ENCODE measurements around the gene SORL1.
A peak's percentile ranks its signal among the peaks of the same experiment; 100 is the strongest.

Gene SORL1

GRCh38 chr11:121654259-121654842, 202.2 kb downstream of the SORL1 start:
- no peak for DNase-seq (ENCODE audit: low read depth in 1 of 2, low spot score in 1 of 2)

GRCh38 chr11:121654843-121655536, 202.9 kb downstream of the SORL1 start:
- DNase-seq (ENCODE audit: low read depth in 1 of 2, low spot score in 1 of 2), result no peak

GRCh38 chr11:121655537-121656327, 203.6 kb downstream of the SORL1 start:
- peak; percentile 12 to 59 for DNase-seq (ENCODE audit: low read depth in 1 of 2, low spot score in 1 of 2)

GRCh38 chr11:121656328-121657090, 204.4 kb downstream of the SORL1 start:
- no peak for DNase-seq (ENCODE audit: low read depth in 1 of 2, low spot score in 1 of 2)

- DNase-seq (ENCODE audit: low read depth in 1 of 2, low spot score in 1 of 2), result no peak
Measured at GRCh38 chr11:121657146-121657545, 205.0 kb downstream of the SORL1 start.

- no peak for DNase-seq (ENCODE audit: low read depth in 1 of 2, low spot score in 1 of 2)
Measured at GRCh38 chr11:121659811-121660210, 207.7 kb downstream of the SORL1 start.

GRCh38 chr11:121661880-121662486, 209.9 kb downstream of the SORL1 start:
- no peak for DNase-seq (ENCODE audit: low read depth in 1 of 2, low spot score in 1 of 2)

GRCh38 chr11:121664144-121664543, 212.0 kb downstream of the SORL1 start:
- DNase-seq (ENCODE audit: low read depth in 1 of 2, low spot score in 1 of 2), result no peak

- no peak for DNase-seq (ENCODE audit: low read depth in 1 of 2, low spot score in 1 of 2)
Measured at GRCh38 chr11:121665206-121665838, 213.2 kb downstream of the SORL1 start.

GRCh38 chr11:121667836-121668235, 215.7 kb downstream of the SORL1 start:
- no peak for DNase-seq (ENCODE audit: low read depth in 1 of 2, low spot score in 1 of 2)

- DNase-seq (ENCODE audit: low read depth in 1 of 2, low spot score in 1 of 2), result no peak
Measured at GRCh38 chr11:121669422-121669821, 217.3 kb downstream of the SORL1 start.

GRCh38 chr11:121670266-121670665, 218.2 kb downstream of the SORL1 start:
- DNase-seq (ENCODE audit: low read depth in 1 of 2, low spot score in 1 of 2), result no peak

GRCh38 chr11:121670805-121671282, 218.7 kb downstream of the SORL1 start:
- DNase-seq (ENCODE audit: low read depth in 1 of 2, low spot score in 1 of 2), result no peak

GRCh38 chr11:121671283-121672168, 219.4 kb downstream of the SORL1 start:
- DNase-seq (ENCODE audit: low read depth in 1 of 2, low spot score in 1 of 2), result no peak

GRCh38 chr11:121672630-121673487, 220.7 kb downstream of the SORL1 start:
- no peak for DNase-seq (ENCODE audit: low read depth in 1 of 2, low spot score in 1 of 2)

- no peak for DNase-seq (ENCODE audit: low read depth in 1 of 2, low spot score in 1 of 2)
Measured at GRCh38 chr11:121681550-121682268, 229.6 kb downstream of the SORL1 start.
